Progenitor cell of endocrine pancreas (in vitro differentiated cells): ENCODE data around the gene STARD13. TPM values are rescaled to one million over a fixed set of nuclear protein-coding genes. Genes with fewer than 3 reads are reported as not detected.

ENCODE experiments used
- DNase-seq: peaks from one replicate; pipeline ENCODE4 v3.0.0; 2021; ENCODE audit warnings: low spot score; ENCODE audit not compliant: unreplicated experiment
- H3K27ac Mint-ChIP-seq: 2 replicates; pipeline ENCODE4 v1.8.0; 2021; ENCODE audit warnings: mild to moderate bottlenecking, moderate library complexity, mixed read lengths
- H3K27me3 Mint-ChIP-seq: 2 replicates; pipeline ENCODE4 v1.8.0; 2021; ENCODE audit warnings: mixed read lengths
- H3K36me3 Mint-ChIP-seq: 2 replicates; pipeline ENCODE4 v1.8.0; 2022; ENCODE audit warnings: mixed read lengths; ENCODE audit not compliant: insufficient read depth
- H3K4me1 Mint-ChIP-seq: 2 replicates; pipeline ENCODE4 v1.8.0; 2021; ENCODE audit warnings: low read depth, mixed read lengths
- H3K4me3 Mint-ChIP-seq: 2 replicates; pipeline ENCODE4 v1.8.0; 2021; ENCODE audit warnings: low read depth, mild to moderate bottlenecking, moderate library complexity, mixed read lengths
- H3K9me3 Mint-ChIP-seq: 2 replicates; pipeline ENCODE4 v1.8.0; 2021; ENCODE audit warnings: low read depth, mixed read lengths
- CTCF ChIP-seq: fragments of 200-600 bp; sonication (generic); IDR thresholded peaks from one replicate; pipeline ENCODE4 v1.5.0; 2021; ENCODE audit warnings: antibody characterized with exemption, mild to moderate bottlenecking; ENCODE audit not compliant: unreplicated experiment
- total RNA-seq: library from RNA; stranded (reverse); gene quantifications from 2 replicates; pipeline ENCODE4 v1.2.1, GENCODE V29; 2021

The STARD13 gene
- total RNA-seq, 1 donor from 2014 or later: 11.7 TPM

DNA sequence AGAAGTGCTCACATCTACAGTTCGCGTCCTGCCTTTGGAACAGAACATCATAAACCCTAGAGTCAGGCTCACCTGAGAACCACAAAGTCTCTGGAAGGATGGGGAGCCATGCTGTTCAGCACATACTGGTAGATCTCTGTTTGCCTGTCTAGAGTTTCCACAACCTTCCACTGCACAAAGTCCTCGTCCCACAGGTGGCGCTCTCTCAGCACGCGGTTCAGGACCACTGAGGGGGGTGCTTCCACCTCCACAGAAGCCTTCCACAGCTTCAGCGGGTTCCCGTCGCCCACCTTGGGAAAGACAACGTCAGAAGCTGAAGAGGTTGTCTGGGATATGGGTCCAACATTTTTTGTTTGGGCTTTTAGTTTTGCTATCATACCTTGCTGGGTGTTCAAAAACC, 175.8 kb downstream of the STARD13 start:
- no peak overlapping the region for H3K4me3 Mint-ChIP-seq
- no peak for TF ChIP-seq CTCF
- peaks cover 14% of the 10 kb centered on the region for H3K27me3 Mint-ChIP-seq
- DNase-seq: no peak
- H3K9me3 Mint-ChIP-seq: no peaks in the 10 kb centered on the region
- H3K4me1 Mint-ChIP-seq: peaks cover 6% of the 10 kb centered on the region
- no peak overlapping the region for H3K27ac Mint-ChIP-seq
- peaks cover 8% of the 10 kb centered on the region for H3K36me3 Mint-ChIP-seq

DNA sequence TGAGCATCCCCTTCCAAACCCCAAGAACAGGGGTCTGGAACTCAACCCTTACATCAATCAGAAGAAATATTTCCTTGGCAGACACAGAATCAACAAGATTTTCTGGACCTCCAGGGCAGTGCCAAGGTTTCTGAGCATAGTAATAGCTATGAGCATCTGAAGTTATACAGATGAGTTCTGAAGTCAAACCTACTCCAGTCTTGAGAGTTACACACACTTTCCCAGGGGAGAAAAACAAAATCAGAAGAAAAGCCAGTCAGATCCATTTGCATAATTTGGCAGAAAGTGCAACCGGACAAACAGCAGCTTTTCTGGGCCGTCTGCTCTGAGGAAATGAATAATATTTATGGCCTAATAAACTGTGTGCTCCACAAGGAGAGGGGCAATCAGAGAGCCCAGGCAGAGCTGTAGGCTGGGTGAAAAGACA, 176.3 kb downstream of the STARD13 start:
- no peak for DNase-seq
- Mint-ChIP-seq H3K4me1 (peaks cover 6% of the 10 kb centered on the region), H3K36me3 (peaks cover 8% of the 10 kb centered on the region), H3K9me3 (no peaks in the 10 kb centered on the region), H3K27ac (no peak overlapping the region), H3K27me3 (peaks cover 11% of the 10 kb centered on the region), H3K4me3 (no peak overlapping the region)
- no peak for TF ChIP-seq CTCF

GRCh38 chr13:33108620-33109019, 176.9 kb downstream of the STARD13 start:
- peaks cover 6% of the 10 kb centered on the region for H3K4me1 Mint-ChIP-seq

GRCh38 chr13:33107361-33107760, 178.2 kb downstream of the STARD13 start:
- Mint-ChIP-seq H3K4me3 (no peak overlapping the region), H3K4me1 (peaks cover 4% of the 10 kb centered on the region), H3K27ac (no peak overlapping the region), H3K9me3 (no peaks in the 10 kb centered on the region), H3K36me3 (peaks cover 6% of the 10 kb centered on the region), H3K27me3 (peaks cover 4% of the 10 kb centered on the region)
- no peak for TF ChIP-seq CTCF
- no peak for DNase-seq

More at GRCh38 chr13:33108620-33109019, 176.9 kb downstream of the STARD13 start:
- H3K27me3 Mint-ChIP-seq: peaks cover 9% of the 10 kb centered on the region
- no peak overlapping the region for H3K27ac Mint-ChIP-seq
- DNase-seq: no peak
- peaks cover 8% of the 10 kb centered on the region for H3K36me3 Mint-ChIP-seq
- H3K9me3 Mint-ChIP-seq: no peaks in the 10 kb centered on the region
- no peak for TF ChIP-seq CTCF
- no peak overlapping the region for H3K4me3 Mint-ChIP-seq

DNA sequence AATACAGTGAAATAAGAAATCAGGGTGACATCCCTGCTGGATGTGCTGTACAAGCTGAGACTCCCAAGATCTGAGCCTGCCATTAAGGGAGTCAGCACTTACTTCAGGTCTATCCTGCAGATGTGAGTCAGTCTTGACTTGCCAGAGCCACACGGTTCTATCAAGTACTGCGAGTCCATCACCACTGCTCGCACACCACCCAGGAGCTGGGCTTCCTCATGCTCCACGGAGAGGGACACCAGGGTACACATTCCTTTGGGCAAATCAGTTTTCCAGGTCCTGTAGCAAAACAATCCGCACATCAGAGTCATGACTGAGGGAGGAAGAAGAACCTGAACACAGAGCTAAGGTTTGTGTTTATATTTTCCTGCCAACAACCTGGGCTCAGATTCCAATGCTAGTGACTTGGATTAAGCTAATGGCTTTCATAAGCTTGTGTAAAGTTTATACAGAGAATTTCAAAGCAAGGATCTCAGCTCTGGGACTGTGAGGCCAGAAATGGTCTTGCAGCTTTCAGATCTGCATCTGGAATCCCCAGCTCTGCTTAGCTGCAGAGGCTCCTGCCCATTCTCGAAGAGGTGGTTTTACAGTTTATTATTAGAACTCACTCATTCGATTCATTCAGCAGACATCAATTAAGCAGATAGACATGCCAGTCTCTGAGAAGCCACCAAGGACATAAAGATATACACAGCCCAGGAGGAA, 178.7 kb downstream of the STARD13 start:
- H3K9me3 Mint-ChIP-seq: no peaks in the 10 kb centered on the region
- H3K27me3 Mint-ChIP-seq: peaks cover 3% of the 10 kb centered on the region
- H3K27ac Mint-ChIP-seq: no peak overlapping the region
- H3K36me3 Mint-ChIP-seq: peaks cover 5% of the 10 kb centered on the region
- no peak for DNase-seq
- peaks cover 3% of the 10 kb centered on the region for H3K4me1 Mint-ChIP-seq
- H3K4me3 Mint-ChIP-seq: no peak overlapping the region
- no peak for TF ChIP-seq CTCF
